Hematopoietic multipotent progenitor cell treated with erythropoietin and hydrocortisone succinate and interleukin-3 and kit ligand, for 6 days (in vitro differentiated cells): ENCODE data around the gene CHEK1.
"Not testable (repeated sequence)": the region's sequence is repeated elsewhere in the genome, so short reads cannot be mapped to it uniquely, and the experiment has no call there.

Experiments
- DNase-seq: peaks from one replicate; pipeline ENCODE4 v3.0.0-alpha.2; 2015

CHEK1 gene

GRCh38 chr11:125624756-125625213 is at the start of gene CHEK1:
Gene CHEK1 (plus strand): TSS chr11:125625163. CDS start chr11:125626769, 1,606 bp downstream.
- DNase-seq, result peak; percentile 2

GRCh38 chr11:125577181-125577580 is 47.8 kb upstream of the CHEK1 start:
- not testable (repeated sequence) for DNase-seq

- DNase-seq, result no peak
Measured at GRCh38 chr11:125578783-125579182, 46.2 kb upstream of the CHEK1 start.

- DNase-seq, result no peak
Measured at GRCh38 chr11:125579811-125580210, 45.2 kb upstream of the CHEK1 start.

- DNase-seq, result no peak
Measured at GRCh38 chr11:125583496-125583895, 41.5 kb upstream of the CHEK1 start.

GRCh38 chr11:125585487-125585886 is 39.5 kb upstream of the CHEK1 start:
- DNase-seq, result no peak

- no peak for DNase-seq
Measured at GRCh38 chr11:125586623-125587022, 38.3 kb upstream of the CHEK1 start.

- DNase-seq, result no peak
Measured at GRCh38 chr11:125587480-125587879, 37.5 kb upstream of the CHEK1 start.

GRCh38 chr11:125588505-125588904 is 36.5 kb upstream of the CHEK1 start:
- no peak for DNase-seq

- no peak for DNase-seq
Measured at GRCh38 chr11:125591649-125592304, 33.2 kb upstream of the CHEK1 start.

- peak; percentile 99 for DNase-seq
Measured at GRCh38 chr11:125592305-125593113, 32.5 kb upstream of the CHEK1 start, which contains the start of gene STT3A. Gene STT3A (plus strand): TSS chr11:125592852. CDS start chr11:125595916, 3,064 bp downstream.

- peak; percentile 60 for DNase-seq
Measured at GRCh38 chr11:125593114-125593820, 31.7 kb upstream of the CHEK1 start.

- no peak for DNase-seq
Measured at GRCh38 chr11:125594958-125595357, 30.0 kb upstream of the CHEK1 start.

- DNase-seq, result no peak
Measured at GRCh38 chr11:125600663-125601062, 24.3 kb upstream of the CHEK1 start.

- DNase-seq, result no peak
Measured at GRCh38 chr11:125603207-125603606, 21.8 kb upstream of the CHEK1 start.

GRCh38 chr11:125605417-125605816 is 19.5 kb upstream of the CHEK1 start:
- DNase-seq, result no peak

GRCh38 chr11:125609545-125609944 is 15.4 kb upstream of the CHEK1 start:
- DNase-seq, result no peak

GRCh38 chr11:125618383-125618782 is 6.6 kb upstream of the CHEK1 start:
- DNase-seq, result no peak

- no peak for DNase-seq
Measured at GRCh38 chr11:125621995-125622394, 3.0 kb upstream of the CHEK1 start.

- no peak for DNase-seq
Measured at GRCh38 chr11:125623064-125623463, 1.9 kb upstream of the CHEK1 start.

GRCh38 chr11:125625225-125625629 is 264 bp downstream of the CHEK1 start:
- no peak for DNase-seq

GRCh38 chr11:125625630-125626287 is 796 bp downstream of the CHEK1 start:
- DNase-seq, result peak; percentile 95
